ENCODE results near the gene DLG3. TPM values are rescaled to one million over a fixed set of nuclear protein-coding genes. Genes with fewer than 3 reads are reported as not detected.

DLG3 gene
- total RNA-seq, 1 experiment from 2014 or later, result 41.7 TPM

DNA sequence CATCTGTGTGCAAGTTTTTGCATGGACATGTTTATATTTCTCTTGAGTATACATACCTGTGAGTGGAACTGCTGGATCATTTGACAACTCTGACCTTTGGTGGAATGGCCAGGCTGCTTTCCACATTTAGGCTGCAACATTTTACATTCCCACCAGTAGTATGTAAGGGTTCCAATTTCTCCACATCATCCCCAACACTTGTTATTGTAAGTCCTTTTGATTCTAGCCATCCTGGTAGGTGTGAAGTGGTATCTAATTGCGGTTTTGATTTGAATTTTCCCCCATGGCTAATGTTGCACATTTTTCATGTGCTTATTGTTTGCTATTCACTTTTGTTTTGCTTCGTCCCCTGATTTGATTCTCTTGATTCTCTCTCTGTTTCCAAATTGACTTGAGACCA is 16.4 kb downstream of the DLG3 start:
- Mint-ChIP-seq H3K27me3 (ENCODE audit: low read depth) (no peaks in the 10 kb centered on the region), H3K27ac (peak overlapping the region; percentile 33; the same call in 1 of the 2 replicates), H3K4me3 (no peak overlapping the region), H3K36me3 (peaks cover 21% of the 10 kb centered on the region), H3K4me1 (peaks cover 32% of the 10 kb centered on the region), H3K9me3 (no peaks in the 10 kb centered on the region)
- no peak for ATAC-seq
- CTCF ChIA-PET, result no interaction called here
- POLR2A ChIA-PET, result no interaction called here
- TF ChIP-seq EMX1 (CRISPR knock-in tag; IDR thresholded peaks at IDR 0.05), result no peak
- TF ChIP-seq, protein P1, sequence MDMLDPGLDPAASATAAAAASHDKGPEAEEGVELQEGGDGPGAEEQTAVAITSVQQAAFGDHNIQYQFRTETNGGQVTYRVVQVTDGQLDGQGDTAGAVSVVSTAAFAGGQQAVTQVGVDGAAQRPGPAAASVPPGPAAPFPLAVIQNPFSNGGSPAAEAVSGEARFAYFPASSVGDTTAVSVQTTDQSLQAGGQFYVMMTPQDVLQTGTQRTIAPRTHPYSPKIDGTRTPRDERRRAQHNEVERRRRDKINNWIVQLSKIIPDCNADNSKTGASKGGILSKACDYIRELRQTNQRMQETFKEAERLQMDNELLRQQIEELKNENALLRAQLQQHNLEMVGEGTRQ (CRISPR knock-in tag; IDR thresholded peaks at IDR 0.05), result no peak
- DNase-seq (ENCODE audit: low spot score), result no peak

DNA sequence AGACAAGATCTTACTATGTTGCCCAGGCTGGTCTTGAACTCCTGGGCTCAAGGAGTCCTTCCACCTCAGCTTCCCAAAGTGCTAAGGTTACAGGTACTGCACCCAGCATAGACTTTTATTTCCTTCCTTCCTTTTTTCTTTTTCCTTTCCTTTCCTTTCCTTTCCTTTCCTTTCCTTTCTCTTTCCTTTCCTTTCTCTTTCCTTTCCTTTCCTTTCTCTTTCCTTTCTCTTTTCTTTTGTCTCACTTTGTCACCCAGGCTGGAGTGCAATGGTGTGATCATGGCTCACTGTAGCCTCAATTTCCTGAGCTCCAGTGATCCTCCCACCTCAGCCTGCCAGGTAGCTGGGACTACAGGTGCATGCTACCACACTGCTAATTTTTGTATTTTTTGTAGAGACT is 19.4 kb downstream of the DLG3 start:
- H3K27me3 Mint-ChIP-seq (ENCODE audit: low read depth), result no peaks in the 10 kb centered on the region
- peak overlapping the region; percentile 28; the same call in 1 of the 2 replicates for H3K4me3 Mint-ChIP-seq
- 0 out of 2 replicates have a peak overlapping the region, but pooled peaks have one; percentile 61 for H3K27ac Mint-ChIP-seq
- ChIA-PET POLR2A (no interaction called here), CTCF (interaction anchor here (0.6 to 0.7 kb wide), 2 partner anchors 66 to 201 kb away, joined by 3 read pairs; no protein-coding TSS in a partner anchor)
- DNase-seq (ENCODE audit: low spot score) (no peak), ATAC-seq (no peak)
- no peaks in the 10 kb centered on the region for H3K9me3 Mint-ChIP-seq
- TF ChIP-seq MYBL2 (CRISPR knock-in tag; IDR thresholded peaks at IDR 0.05) (no peak), KAT7 (CRISPR knock-in tag; IDR thresholded peaks at IDR 0.05; ENCODE audit: borderline replicate concordance) (no peak), GRHL2 (CRISPR knock-in tag; IDR thresholded peaks at IDR 0.05; ENCODE audit: insufficient replicate concordance, severe bottlenecking) (no peak), OVOL2 (CRISPR knock-in tag; IDR thresholded peaks at IDR 0.05; ENCODE audit: borderline replicate concordance) (no peak), ZNF121 (CRISPR knock-in tag; IDR thresholded peaks at IDR 0.05) (no peak), ZNF138 (CRISPR knock-in tag; conservative IDR thresholded peaks at IDR 0.05) (no peak), TP53 (CRISPR knock-in tag; IDR thresholded peaks at IDR 0.05) (no peak), NR1H2 (CRISPR knock-in tag; IDR thresholded peaks at IDR 0.05) (no peak), TEAD4 (CRISPR knock-in tag; IDR thresholded peaks at IDR 0.05) (no peak), NFE2L1 (CRISPR knock-in tag; IDR thresholded peaks at IDR 0.05) (no peak), RELA (CRISPR knock-in tag; IDR thresholded peaks at IDR 0.05; ENCODE audit: borderline replicate concordance) (no peak)
- TF ChIP-seq, protein P2, sequence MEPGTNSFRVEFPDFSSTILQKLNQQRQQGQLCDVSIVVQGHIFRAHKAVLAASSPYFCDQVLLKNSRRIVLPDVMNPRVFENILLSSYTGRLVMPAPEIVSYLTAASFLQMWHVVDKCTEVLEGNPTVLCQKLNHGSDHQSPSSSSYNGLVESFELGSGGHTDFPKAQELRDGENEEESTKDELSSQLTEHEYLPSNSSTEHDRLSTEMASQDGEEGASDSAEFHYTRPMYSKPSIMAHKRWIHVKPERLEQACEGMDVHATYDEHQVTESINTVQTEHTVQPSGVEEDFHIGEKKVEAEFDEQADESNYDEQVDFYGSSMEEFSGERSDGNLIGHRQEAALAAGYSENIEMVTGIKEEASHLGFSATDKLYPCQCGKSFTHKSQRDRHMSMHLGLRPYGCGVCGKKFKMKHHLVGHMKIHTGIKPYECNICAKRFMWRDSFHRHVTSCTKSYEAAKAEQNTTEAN (CRISPR knock-in tag; IDR thresholded peaks at IDR 0.05), result no peak
- TF ChIP-seq, protein P3, sequence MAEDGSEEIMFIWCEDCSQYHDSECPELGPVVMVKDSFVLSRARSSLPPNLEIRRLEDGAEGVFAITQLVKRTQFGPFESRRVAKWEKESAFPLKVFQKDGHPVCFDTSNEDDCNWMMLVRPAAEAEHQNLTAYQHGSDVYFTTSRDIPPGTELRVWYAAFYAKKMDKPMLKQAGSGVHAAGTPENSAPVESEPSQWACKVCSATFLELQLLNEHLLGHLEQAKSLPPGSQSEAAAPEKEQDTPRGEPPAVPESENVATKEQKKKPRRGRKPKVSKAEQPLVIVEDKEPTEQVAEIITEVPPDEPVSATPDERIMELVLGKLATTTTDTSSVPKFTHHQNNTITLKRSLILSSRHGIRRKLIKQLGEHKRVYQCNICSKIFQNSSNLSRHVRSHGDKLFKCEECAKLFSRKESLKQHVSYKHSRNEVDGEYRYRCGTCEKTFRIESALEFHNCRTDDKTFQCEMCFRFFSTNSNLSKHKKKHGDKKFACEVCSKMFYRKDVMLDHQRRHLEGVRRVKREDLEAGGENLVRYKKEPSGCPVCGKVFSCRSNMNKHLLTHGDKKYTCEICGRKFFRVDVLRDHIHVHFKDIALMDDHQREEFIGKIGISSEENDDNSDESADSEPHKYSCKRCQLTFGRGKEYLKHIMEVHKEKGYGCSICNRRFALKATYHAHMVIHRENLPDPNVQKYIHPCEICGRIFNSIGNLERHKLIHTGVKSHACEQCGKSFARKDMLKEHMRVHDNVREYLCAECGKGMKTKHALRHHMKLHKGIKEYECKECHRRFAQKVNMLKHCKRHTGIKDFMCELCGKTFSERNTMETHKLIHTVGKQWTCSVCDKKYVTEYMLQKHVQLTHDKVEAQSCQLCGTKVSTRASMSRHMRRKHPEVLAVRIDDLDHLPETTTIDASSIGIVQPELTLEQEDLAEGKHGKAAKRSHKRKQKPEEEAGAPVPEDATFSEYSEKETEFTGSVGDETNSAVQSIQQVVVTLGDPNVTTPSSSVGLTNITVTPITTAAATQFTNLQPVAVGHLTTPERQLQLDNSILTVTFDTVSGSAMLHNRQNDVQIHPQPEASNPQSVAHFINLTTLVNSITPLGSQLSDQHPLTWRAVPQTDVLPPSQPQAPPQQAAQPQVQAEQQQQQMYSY (CRISPR knock-in tag; IDR thresholded peaks at IDR 0.05), result no peak
- TF ChIP-seq, protein P4, sequence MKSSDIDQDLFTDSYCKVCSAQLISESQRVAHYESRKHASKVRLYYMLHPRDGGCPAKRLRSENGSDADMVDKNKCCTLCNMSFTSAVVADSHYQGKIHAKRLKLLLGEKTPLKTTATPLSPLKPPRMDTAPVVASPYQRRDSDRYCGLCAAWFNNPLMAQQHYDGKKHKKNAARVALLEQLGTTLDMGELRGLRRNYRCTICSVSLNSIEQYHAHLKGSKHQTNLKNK (CRISPR knock-in tag; IDR thresholded peaks at IDR 0.05), result no peak
- TF ChIP-seq, protein P5, sequence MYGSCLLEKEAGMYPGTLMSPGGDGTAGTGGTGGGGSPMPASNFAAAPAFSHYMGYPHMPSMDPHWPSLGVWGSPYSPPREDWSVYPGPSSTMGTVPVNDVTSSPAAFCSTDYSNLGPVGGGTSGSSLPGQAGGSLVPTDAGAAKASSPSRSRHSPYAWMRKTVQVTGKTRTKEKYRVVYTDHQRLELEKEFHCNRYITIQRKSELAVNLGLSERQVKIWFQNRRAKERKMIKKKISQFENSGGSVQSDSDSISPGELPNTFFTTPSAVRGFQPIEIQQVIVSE (CRISPR knock-in tag; IDR thresholded peaks at IDR 0.05; ENCODE audit: borderline replicate concordance), result no peak
- TF ChIP-seq, protein P6, sequence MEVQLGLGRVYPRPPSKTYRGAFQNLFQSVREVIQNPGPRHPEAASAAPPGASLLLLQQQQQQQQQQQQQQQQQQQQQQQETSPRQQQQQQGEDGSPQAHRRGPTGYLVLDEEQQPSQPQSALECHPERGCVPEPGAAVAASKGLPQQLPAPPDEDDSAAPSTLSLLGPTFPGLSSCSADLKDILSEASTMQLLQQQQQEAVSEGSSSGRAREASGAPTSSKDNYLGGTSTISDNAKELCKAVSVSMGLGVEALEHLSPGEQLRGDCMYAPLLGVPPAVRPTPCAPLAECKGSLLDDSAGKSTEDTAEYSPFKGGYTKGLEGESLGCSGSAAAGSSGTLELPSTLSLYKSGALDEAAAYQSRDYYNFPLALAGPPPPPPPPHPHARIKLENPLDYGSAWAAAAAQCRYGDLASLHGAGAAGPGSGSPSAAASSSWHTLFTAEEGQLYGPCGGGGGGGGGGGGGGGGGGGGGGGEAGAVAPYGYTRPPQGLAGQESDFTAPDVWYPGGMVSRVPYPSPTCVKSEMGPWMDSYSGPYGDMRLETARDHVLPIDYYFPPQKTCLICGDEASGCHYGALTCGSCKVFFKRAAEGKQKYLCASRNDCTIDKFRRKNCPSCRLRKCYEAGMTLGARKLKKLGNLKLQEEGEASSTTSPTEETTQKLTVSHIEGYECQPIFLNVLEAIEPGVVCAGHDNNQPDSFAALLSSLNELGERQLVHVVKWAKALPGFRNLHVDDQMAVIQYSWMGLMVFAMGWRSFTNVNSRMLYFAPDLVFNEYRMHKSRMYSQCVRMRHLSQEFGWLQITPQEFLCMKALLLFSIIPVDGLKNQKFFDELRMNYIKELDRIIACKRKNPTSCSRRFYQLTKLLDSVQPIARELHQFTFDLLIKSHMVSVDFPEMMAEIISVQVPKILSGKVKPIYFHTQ (CRISPR knock-in tag; IDR thresholded peaks at IDR 0.05), result no peak
- TF ChIP-seq, protein P7, sequence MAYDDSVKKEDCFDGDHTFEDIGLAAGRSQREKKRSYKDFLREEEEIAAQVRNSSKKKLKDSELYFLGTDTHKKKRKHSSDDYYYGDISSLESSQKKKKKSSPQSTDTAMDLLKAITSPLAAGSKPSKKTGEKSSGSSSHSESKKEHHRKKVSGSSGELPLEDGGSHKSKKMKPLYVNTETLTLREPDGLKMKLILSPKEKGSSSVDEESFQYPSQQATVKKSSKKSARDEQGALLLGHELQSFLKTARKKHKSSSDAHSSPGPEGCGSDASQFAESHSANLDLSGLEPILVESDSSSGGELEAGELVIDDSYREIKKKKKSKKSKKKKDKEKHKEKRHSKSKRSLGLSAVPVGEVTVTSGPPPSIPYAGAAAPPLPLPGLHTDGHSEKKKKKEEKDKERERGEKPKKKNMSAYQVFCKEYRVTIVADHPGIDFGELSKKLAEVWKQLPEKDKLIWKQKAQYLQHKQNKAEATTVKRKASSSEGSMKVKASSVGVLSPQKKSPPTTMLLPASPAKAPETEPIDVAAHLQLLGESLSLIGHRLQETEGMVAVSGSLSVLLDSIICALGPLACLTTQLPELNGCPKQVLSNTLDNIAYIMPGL (CRISPR knock-in tag; IDR thresholded peaks at IDR 0.05), result no peak
- peaks cover 14% of the 10 kb centered on the region for H3K36me3 Mint-ChIP-seq
- H3K4me1 Mint-ChIP-seq, result peaks cover 20% of the 10 kb centered on the region

All from WTC11 (cell line).